AG20443 (cell line): ENCODE data around the gene ADGB.

ENCODE experiments used
- DNase-seq: peaks from one replicate; pipeline ENCODE4 v3.0.0; 2012; ENCODE audit warnings: low spot score, mixed read lengths

ADGB gene

DNA sequence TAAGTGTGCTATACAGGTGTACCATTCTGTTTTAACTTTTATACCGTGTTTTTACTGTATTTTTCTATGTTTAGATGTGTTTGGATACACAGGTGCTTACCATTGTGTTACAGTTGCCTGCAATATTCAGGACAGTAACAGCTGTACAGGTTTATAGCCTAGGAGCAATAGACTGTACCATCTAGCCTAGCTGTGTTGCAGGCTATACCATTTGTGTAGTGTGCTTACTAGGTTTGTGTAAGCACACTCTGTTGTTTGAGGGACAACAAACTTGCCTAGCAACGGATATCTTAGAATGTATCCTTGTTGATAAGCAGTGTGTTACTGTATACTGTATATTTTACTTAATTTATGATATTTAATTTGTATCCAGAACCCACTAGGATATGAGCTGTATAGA is 35.2 kb downstream of the ADGB start:
- no peak for DNase-seq

DNA sequence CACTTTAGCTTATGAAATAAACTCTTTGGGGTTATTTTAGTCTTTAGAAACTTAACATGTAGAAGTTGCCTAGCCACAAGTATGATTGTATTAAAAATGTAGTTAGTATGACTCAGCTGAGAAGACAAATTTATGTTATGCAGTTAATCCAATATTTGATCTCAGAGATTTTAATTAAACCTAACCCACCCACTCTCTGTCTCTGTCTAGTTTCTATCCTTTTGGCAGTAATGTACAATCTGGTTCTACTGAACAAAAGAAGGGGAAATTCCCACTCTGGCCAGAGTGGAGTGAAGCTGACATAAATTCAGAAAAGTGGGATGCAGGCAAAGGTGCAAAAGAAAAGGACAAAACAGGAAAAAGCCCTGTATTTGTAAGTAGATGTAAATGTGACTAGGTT is 36.4 kb downstream of the ADGB start:
- no peak for DNase-seq

DNA sequence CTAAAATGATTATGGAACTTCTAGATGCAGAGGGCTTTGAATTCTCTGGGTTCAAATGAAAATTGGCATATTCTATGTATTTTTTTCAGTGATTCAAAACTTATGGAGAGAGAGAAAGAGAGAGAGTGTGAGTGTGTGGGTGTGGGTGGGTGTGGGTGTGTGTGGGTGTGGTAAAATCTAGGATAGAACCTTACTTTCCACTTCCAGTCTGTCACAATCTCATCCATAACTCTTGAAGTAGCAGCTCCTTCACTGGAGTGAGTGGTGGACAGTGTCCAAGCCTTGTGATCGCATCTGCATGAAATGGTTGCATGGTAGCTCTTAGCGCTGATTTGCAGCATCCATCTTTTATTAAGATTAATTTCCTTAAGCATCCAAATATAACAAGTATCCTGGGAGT is 37.7 kb downstream of the ADGB start:
- no peak for DNase-seq

DNA sequence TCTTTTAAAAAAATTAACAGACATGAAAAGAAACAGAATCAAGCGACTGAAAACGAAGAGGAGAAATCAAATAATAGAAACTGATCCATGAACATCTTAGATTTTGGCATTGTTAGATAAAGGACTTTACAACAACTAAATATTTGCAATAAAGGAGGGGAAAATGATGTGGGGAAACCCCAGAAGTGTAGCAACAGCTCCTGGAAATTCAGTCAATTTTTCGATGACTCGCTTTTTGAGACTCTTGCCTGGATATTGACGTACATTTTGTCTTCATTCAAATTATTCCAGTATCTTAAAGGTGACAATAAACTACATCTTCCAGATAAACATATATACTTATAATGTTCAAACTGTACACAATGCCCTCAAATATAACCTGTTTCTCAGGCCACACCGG is 44.1 kb downstream of the ADGB start:
- no peak for DNase-seq

DNA sequence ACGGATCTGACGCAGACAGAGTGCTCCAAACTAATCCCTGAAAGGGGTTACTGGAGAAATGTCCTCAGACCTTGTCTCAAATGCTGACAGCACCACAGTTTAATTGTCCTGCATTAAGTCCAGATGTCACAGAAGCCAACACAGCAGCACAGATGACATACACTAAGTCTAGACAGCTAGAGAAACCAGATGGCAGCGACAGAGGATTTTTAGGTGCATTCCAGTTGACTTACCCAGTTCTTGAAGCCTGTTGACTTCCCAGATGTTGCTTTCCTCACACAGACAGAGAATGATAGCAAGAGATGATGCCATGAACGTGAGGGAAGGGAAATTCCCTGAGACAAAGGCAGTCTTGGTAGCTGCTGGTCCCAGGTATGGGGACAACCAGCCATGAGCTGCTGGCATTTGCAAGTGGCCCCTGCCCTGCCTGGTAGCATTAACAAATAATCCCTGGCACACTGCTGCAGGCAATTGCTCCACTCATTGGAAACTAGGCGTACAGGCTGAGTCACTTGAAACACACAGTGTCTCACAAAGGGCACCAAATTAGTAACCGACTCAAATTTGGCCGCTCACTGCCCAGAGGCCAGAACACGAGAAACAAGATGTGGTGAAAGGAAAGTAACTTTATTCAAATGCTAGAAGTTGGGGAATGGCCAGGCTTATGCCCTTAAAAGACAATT is 52.2 kb downstream of the ADGB start:
- DNase-seq, result peak; percentile 70

DNA sequence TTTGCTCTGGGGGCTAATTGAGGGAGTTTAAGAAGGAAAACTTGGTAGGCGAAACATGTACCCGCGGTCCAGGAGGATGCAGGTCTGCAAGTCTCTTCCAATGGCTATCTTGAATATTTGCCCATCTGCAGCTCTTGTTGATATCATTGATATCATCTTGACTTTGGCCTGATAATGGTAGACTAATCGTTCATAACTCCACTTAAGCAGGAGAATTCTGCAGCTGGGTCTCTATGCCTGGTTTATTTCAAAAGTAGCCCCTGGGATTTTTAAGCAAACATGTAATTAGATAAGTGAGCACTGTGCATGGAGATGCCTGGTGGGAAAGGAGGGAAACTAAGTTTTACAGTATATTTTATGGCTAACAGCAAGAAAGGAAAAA is 52.7 kb downstream of the ADGB start:
- no peak for DNase-seq

DNA sequence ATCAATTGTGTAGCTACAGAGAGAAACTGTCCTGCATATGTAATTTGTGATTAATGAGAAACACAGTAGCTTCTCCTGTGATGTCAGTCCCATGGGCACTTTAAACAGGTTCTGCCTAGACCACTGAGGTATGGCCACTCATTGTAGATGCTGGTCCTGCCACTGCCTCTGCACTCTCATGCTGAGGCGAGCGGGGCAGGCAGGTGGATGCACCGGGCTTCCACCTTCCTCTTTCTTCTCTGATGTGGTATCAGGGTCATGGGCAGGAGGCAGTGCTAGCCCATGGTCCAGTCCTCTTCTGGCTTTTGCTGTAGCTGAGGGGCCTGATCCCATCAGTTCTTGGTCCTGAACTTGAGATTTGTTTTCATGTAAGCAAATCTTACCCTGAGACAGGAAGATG is 58.7 kb downstream of the ADGB start:
- no peak for DNase-seq

DNA sequence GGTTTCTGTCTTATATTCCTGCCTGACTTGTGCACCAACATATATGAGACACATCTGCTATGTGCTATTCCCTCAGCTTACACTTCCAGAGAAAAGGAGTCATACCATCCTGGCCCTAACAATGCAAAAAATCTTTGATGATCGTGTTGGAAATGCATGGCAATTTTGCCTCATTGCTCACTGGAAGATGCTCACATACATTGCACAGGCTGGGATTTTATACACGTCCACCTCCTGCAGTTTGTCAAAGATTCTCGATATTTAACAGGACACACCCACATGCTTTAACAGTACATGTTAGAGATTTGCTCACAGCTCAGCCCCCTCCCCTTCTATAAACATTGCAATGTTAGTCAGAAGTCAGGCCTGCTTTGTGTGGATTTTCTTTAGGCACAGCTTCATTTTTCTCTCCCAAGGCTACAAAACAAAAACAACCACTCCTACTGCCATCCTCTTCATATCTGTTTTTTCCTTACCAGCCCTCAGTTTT is 66.1 kb downstream of the ADGB start:
- DNase-seq, result no peak

DNA sequence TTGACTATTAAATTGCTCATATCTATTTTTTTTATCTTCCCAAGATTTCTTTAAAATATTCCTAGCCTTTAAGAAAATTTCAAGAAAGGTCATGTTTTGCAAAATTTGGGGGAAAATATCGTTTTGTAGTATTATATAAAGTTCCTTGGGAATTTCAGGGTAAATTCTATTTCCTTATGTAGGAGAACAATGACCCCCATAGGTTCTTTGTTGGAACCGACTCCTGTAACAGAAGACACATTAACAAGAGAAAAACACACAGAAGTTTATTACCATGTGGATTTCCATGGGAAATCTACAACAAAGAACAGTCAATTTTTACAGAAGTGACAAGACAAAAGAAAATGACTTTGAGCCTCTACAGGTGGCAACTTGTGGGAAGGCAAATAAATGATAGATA is 68.1 kb downstream of the ADGB start:
- DNase-seq, result no peak

DNA sequence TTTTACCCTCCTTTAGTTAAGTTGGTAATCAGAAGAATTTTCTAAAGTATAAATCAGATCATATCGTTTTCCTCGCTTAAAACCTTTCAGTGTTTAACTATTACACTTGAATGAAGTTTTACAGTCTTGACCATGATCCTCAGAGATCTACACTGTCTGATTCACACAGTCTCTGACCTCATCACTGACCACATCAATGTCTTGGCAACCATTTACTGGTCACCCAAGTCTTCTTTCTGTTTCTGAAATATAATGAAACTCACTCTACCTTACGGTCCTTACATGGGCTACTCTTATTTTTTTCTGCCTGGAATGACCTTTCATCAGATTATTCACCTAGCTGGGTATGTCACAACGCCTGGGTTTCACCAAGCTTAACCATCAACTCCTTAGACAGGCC is 71.4 kb downstream of the ADGB start:
- peak; percentile 10 for DNase-seq

DNA sequence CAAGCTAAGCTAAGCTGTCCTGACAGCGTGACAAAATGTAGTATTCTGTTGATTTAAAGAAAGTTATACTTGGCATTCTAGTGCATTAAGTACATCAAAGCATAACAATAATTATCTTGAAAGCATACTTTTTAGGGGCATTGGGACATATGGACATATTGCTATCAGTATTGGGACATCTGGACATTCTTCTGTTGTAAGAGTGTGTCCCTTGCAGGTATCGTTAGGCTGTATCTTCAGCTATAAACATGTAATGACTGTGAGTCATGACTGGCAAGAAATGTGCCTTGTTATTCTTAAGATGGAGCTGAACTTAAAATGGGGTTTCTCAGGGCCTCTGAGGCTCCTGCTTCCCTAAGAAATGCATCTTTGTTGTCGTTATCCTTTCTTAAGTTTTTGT is 74.3 kb downstream of the ADGB start:
- no peak for DNase-seq

DNA sequence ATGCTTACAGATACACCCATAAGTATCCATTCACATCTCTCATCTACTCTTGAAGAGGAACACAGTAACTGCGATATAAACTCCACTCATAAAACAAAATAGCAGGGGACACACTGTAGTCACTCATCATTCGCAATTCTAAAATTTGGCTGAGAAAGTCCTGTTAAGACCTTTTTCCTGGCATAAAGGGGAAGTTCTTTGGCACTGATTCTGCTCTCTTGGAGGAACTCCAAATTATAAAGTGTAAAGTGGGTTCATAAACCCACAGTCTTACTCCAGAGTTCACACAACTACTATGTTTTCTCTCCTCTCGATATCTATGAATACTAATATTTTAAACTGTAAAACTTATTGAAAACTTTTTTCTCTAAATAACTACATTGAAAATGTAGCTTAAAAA is 80.6 kb downstream of the ADGB start:
- DNase-seq, result no peak

DNA sequence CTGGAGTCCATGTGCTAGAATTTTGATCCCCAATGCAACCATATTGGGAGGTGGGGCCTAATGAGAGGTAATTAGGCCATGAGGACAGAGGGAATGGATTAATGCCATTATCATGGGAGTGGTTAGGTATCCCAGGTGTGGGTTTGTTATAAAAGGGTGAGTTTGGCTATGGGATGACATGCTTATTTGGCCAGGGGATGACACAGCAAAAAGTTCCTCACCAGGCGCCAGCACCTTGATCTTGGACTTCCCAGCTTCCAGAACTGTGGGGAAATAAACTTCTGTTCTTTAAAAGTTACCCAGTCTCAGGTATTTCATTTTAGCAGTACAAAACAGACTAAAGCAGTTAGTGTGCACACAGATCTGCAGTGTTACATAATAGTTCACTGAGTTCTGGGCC is 84.1 kb downstream of the ADGB start:
- no peak for DNase-seq

DNA sequence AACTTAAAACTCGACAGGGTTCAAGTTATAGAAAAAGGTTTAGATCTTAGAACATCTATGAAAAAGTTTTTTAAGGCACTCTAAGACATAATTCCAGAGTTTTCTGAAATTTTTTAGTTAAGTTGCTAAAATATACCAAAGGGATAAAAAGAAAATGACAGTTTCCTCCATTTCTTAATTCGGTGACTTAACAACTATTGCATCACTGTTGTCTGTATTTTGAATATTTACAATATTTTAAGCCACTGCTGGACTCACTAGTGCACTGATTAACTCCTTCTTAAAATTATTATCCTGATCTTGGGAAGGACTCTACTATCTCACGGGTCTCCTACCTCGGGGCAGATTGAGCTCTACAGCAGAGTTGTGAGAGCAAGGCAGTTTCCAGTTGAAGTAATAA is 91.0 kb downstream of the ADGB start:
- DNase-seq, result no peak

DNA sequence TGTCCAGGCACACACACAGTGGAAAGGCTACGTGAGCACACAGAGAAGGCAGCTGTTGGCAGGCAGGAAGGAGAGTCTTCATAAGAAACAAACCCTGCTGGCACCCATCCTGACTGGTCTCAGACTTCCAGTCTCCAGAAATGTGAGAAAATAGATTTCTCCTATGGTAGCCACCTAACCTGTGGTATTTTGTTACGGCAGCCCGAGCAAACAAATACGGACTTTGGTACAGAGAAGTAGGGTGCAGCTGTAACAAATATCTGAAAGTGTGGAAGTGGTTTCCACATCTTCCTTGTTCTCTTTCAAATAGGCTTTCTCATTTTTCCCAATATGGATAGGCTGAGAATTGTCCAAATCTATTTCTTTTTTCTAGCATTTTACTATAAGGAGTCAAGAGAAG is 94.6 kb downstream of the ADGB start:
- DNase-seq, result no peak

DNA sequence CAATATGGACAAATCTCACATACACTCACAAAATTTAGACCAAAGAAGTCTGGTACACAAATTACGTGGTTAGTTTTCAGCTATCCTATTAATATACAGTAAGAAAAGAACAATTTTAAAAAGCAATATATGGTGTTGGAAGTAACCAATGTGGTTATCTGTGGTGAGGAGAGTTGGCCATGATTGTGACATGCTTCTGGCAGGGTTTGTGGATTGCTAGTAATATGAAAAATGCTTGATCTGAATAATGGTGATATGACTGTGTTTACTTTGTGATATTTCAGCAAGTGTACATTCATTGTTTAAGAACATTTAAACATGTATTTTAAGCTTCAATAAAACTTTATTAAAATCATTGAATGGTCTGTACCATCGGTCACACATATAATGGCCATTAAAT is 99.1 kb downstream of the ADGB start:
- no peak for DNase-seq

DNA sequence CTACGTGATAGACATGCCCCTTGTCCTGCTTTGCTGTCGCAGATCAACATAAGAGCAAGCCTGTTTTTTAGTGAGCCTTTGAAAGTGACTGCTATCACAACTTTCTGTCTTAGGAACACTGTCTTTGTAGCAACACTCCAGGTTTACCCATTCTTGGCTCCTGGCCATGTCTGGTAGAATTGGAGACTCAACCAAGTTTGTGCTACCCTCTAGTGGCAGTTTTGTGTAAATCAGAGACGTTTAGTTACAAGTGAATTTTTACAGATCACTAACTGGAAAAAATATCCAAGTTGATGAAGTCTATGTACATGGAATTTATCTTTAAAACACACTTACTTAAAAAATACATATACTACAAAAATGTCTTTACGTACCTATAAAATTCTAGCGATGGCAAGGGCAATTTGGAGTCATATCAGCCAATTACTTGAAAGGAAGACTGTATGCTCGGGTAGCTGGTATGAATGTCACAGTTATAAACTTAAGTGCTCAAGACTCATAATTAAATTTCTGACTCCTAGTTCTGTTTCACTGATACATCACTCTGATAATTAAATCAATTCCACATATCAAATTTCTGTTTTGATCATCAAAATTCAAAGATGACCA is 101.4 kb downstream of the ADGB start:
- DNase-seq, result peak; percentile 71

DNA sequence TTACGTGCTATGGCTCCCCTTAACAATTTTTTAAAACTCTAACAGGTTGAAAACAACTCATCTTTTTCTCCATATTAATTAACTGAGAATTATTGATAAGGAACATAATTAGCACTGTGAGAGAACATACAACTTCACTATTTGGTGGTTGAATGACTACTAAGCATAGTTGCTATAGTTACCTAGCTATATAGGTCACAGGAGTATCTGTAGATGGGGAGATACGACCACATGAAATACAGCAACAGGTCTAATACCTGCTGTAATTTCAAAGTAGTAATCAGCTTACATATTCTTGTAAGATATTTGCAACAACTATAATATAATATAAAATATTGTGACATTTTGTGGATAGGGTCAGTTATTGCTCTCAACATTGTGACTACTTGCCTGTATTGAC is 102.9 kb downstream of the ADGB start:
- no peak for DNase-seq

DNA sequence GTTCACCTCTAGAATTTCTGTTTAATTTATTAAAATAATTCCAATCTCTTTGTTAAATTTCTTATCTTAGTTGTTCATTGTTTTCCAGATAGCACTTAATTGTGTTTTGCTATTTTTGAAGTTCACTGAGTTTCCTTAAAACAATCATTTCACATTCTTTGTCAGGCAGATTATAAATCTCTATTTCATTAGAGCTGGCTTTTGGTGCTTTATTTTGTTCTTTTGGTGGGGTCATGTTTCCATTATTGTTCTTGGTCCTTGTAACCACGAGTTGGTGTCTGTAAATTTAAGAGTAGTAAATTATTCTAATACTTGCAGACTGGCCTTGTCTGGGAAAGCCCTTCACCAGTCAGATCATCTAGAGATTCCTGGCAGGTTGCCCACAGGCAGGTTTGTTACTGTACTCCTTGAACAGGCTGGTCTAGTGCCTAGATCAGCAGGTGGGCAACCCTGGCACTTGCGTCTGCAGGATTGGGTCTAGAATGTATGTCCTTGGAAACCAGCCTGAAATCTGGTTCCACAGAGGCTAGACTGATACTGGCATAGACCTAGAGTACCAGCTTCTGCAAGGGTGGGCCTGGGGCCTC is 110.4 kb downstream of the ADGB start:
- no peak for DNase-seq

DNA sequence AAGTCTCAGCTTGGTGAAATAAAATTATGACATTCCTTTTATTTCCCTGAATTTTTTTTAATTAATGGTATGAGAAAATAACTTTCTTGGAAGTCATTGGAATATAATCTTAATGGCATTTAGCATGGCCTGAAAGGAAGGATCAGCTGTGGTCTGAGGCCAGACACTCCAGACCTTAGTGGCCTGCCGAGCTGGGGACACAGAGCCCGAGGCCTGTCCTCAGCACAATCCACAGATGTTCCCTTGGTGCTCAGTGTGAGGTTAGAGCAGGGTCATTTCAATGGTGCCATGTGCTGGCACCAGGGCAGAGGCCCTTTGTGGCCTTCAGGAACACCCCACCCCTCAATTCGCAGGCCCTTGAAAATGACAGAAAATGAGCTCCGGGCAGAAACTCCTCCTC is 120.6 kb downstream of the ADGB start:
- no peak for DNase-seq

DNA sequence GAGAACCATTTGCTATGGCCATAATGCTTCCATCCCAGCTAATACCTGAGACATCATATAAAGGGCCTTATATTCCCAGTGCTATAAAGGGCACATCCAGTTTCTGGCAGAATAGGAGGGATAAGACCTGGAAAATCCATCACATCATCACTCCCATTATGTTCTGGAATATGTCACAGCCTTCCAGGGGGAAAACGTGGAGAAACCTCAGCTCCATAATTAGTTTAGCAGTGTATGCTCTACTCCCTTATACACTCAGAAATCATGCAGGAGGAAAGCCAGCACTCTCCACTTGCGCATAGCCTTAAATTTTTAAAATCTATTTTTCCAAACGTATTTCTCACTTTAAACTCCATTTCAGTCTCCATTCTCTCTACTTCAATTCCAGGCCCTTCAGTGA is 140.9 kb downstream of the ADGB start:
- no peak for DNase-seq

DNA sequence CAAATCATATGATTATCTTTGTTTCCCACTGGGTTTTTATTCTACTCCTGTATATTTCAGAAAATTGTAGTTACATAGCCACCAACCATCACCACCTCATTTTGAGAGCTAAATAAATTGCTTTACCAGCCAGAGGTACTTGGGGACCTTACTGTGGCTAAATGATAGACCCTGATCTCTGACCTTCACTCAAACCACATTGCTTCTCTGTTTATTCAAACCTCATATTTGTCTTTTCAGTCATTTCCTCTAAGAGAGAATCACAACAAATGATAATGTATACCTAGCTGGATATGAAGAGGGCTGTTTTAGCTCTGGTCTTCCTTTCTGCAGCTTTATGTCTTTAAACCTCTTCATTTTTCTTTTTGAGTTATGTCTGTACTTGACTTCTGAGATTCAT is 142.8 kb downstream of the ADGB start:
- no peak for DNase-seq

DNA sequence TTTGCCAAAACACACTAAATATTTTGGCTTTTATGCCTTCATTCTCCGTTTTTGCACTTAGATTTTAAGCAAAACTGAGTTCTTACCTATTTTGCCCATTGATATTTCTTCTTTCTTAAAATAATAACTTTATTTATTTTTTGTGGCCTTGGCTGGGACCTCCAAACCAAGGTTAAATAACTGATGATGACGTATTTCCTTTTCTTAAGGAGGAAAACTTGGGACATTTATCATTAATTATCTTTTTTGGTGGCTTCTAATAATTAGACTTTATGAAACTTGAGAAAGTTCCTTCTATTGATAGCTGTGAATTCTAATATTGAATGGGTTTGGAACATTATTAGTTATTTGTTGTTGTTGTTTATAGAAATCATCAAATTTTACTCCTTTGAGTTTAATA is 154.5 kb downstream of the ADGB start:
- no peak for DNase-seq

DNA sequence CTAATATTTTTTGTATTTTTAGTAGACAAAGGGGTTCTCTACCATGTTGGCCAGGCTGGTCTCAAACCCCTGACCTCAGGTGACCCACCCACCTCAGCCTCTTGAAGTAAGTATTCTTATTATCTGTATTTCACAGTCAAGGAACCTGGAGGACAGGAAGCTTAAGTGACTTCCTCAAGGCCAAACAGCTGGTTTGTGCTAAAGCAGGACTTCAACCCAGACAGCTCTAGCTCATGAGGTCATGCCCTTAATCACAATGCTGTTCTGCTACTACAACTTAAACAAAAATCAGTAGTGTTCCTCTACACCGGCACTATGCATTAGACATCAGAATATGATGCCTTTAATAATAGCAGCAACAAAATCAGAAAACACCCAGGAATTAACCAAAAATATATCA is 168.9 kb downstream of the ADGB start:
- no peak for DNase-seq
